Ishikawa (cell line): ENCODE data around the gene HLCS.

Experiments
- CEBPB ChIP-seq: IDR thresholded peaks from 2 replicates; pipeline ENCODE4 v1.6.1; 2012
- EP300 ChIP-seq: IDR thresholded peaks from 2 replicates; pipeline ENCODE4 v1.6.1; 2012; ENCODE audit warnings: borderline replicate concordance
- FOXM1 ChIP-seq: IDR thresholded peaks from 2 replicates; pipeline ENCODE4 v1.6.1; 2012; ENCODE audit warnings: low read depth, borderline replicate concordance
- MAX ChIP-seq: IDR thresholded peaks from 2 replicates; pipeline ENCODE4 v1.6.1; 2012
- RAD21 ChIP-seq: IDR thresholded peaks from 2 replicates; pipeline ENCODE4 v1.6.1; 2012; ENCODE audit warnings: low read depth

GRCh38 chr21:36785615-36786014 lies 180.9 kb downstream of the HLCS start:
- TF ChIP-seq FOXM1: no peak
- no peak for TF ChIP-seq EP300
- no peak for TF ChIP-seq MAX
- no peak for TF ChIP-seq RAD21
- TF ChIP-seq CEBPB: no peak
